ENCODE results near the gene APLF.
"Not testable (repeated sequence)": the region's sequence is repeated elsewhere in the genome, so short reads cannot be mapped to it uniquely, and the experiment has no call there.

Gene APLF

GRCh38 chr2:68478688-68479087, 11.3 kb downstream of the APLF start:
- DNase-seq, result no peak

- no peak for DNase-seq
Observed at GRCh38 chr2:68482296-68482820, 15.0 kb downstream of the APLF start.

- no peak for DNase-seq
Observed at GRCh38 chr2:68483011-68483410, 15.6 kb downstream of the APLF start.

GRCh38 chr2:68487773-68488355, 20.5 kb downstream of the APLF start:
- DNase-seq, result no peak

- not testable (repeated sequence) for DNase-seq
Observed at GRCh38 chr2:68488605-68489004, 21.2 kb downstream of the APLF start.

- DNase-seq, result no peak
Observed at GRCh38 chr2:68489282-68489681, 21.9 kb downstream of the APLF start.

GRCh38 chr2:68491582-68491981, 24.2 kb downstream of the APLF start:
- DNase-seq, result no peak

- no peak for DNase-seq
Observed at GRCh38 chr2:68499133-68499532, 31.7 kb downstream of the APLF start.

- no peak for DNase-seq
Observed at GRCh38 chr2:68500649-68501048, 33.3 kb downstream of the APLF start.

GRCh38 chr2:68501768-68502167, 34.4 kb downstream of the APLF start:
- DNase-seq, result no peak

GRCh38 chr2:68505603-68506159, 38.3 kb downstream of the APLF start:
- no peak for DNase-seq

GRCh38 chr2:68506170-68506569, 38.8 kb downstream of the APLF start:
- DNase-seq, result no peak

GRCh38 chr2:68512326-68512725, 44.9 kb downstream of the APLF start:
- DNase-seq, result no peak

GRCh38 chr2:68512966-68513365, 45.6 kb downstream of the APLF start:
- DNase-seq, result no peak

- no peak for DNase-seq
Observed at GRCh38 chr2:68514316-68514929, 47.0 kb downstream of the APLF start.

GRCh38 chr2:68516051-68516955, 48.9 kb downstream of the APLF start:
- DNase-seq, result no peak

GRCh38 chr2:68519236-68519635, 51.9 kb downstream of the APLF start:
- DNase-seq, result no peak

- no peak for DNase-seq
Observed at GRCh38 chr2:68521037-68521436, 53.7 kb downstream of the APLF start.

- DNase-seq, result not testable (repeated sequence)
Observed at GRCh38 chr2:68526943-68527342, 59.6 kb downstream of the APLF start.

GRCh38 chr2:68527343-68528081, 60.1 kb downstream of the APLF start:
- not testable (repeated sequence) for DNase-seq

GRCh38 chr2:68529156-68529555, 61.8 kb downstream of the APLF start:
- DNase-seq, result not testable (repeated sequence)

- DNase-seq, result not testable (repeated sequence)
Observed at GRCh38 chr2:68529651-68530050, 62.3 kb downstream of the APLF start.

GRCh38 chr2:68536000-68536399, 68.6 kb downstream of the APLF start:
- no peak for DNase-seq
